ENCODE measurements around the gene SPATS2. TPM values are rescaled to one million over a fixed set of nuclear protein-coding genes. Genes with fewer than 3 reads are reported as not detected.

Gene SPATS2
- total and polyA plus RNA-seq, 10 of the 15 experiments (the other 5 are each of a cell fraction or from before 2014, with no cell fraction given), result 9.0 to 54.2 (median 27.5) TPM

DNA sequence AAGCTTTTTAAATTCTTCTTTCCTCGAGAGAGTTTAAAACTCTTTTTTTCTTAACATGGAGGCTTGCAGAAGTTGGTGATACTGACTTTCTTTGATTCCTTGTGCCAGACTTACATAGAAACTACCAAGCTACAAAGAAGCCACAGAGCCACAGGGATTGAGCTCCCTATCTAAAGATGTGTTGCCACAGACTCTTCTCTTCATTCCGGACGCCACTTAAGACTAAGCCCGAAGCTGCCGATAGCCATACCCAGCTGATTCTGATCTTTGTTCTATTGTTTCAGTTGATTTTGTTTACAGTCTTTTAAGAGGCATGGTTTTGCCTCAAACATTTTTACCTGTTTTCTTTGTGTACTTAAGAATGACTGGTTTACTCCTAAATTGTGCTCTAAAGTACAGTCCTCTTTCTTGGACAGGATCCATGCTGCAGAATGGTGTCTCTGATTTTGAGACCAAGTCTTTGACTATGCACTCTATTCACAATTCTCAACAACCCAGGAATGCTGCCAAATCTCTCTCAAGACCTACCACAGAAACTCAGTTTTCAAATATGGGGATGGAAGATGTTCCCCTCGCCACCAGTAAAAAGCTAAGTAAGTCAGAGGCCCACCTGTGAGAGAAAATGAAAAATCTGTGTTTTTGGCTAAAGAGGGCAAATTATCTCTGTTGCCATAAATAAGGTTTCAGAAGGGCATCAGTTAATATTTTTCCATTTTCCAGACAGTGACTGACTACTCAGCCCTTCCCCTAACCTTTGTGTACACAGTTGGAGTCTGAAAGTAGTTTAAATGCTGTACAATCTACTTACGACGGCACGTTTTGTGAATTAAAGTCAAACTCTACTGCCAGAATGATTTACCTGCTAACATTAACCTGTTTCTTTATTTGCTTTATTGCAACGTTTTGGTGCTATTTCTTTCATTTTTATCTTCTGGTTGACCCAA, 129.4 kb downstream of the SPATS2 start:
- in situ Hi-C loops (cut with MboI), result no loop called here

More for the DNA sequence above, 129.4 kb downstream of the SPATS2 start:
- H3K27ac ChIP-seq (ENCODE audit: control insufficient read depth, insufficient read depth), result no peak overlapping the region
- no peak overlapping the region for H3K4me2 ChIP-seq (ENCODE audit: control insufficient read depth, insufficient read depth)
- intact Hi-C loops (cut with micrococcal nuclease; ENCODE audit: unreplicated experiment), result no loop called here
- CTCF ChIA-PET, result interaction anchor here (0.6 to 4.4 kb wide), 10 partner anchors 11 to 687 kb away, joined by 3 to 26 read pairs (median 4); partner anchors contain the start of gene DNAJC22
- H3K79me2 ChIP-seq (ENCODE audit: control insufficient read depth, insufficient read depth, low read length), result no peaks in the 10 kb centered on the region
- peaks cover 7% of the 10 kb centered on the region; the same call in 1 of the 2 replicates for H3K4me1 ChIP-seq (ENCODE audit: control insufficient read depth, insufficient read depth, low read length)
- TF ChIP-seq MTA2 (IDR thresholded peaks at IDR 0.05; ENCODE audit: low read depth), result no peak
- TF ChIP-seq, protein P1, sequence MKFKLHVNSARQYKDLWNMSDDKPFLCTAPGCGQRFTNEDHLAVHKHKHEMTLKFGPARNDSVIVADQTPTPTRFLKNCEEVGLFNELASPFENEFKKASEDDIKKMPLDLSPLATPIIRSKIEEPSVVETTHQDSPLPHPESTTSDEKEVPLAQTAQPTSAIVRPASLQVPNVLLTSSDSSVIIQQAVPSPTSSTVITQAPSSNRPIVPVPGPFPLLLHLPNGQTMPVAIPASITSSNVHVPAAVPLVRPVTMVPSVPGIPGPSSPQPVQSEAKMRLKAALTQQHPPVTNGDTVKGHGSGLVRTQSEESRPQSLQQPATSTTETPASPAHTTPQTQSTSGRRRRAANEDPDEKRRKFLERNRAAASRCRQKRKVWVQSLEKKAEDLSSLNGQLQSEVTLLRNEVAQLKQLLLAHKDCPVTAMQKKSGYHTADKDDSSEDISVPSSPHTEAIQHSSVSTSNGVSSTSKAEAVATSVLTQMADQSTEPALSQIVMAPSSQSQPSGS (IDR thresholded peaks at IDR 0.05; ENCODE audit: low read length), result no peak
- H4K20me1 ChIP-seq (ENCODE audit: control insufficient read depth, insufficient read depth), result no peaks in the 10 kb centered on the region
- ATAC-seq (no peak), FAIRE-seq (no peak), DNase-seq (ENCODE audit: low read depth, low spot score) (no peak)
- RAD21 ChIA-PET (ENCODE audit: unreplicated experiment), result interaction anchor here (0.8 to 1.3 kb wide), 2 partner anchors 13 to 138 kb away, joined by 3 to 5 read pairs; no protein-coding TSS in a partner anchor
- H3K9me3 ChIP-seq (replicated peaks; ENCODE audit: control insufficient read depth, insufficient read depth, low read length), result no peaks in the 10 kb centered on the region
- SMC1A ChIA-PET (ENCODE audit: uncharacterized antibody, unreplicated experiment), result interaction anchor here (0.8 to 33.2 kb wide), 9 partner anchors 9 to 138 kb away, joined by 3 to 740 read pairs (median 4); partner anchors contain the start of gene SPATS2
- H3K9ac ChIP-seq (ENCODE audit: control insufficient read depth, insufficient read depth, low read length), result no peak overlapping the region
- H3K4me3 ChIP-seq, result no peak overlapping the region
- H3K36me3 ChIP-seq (ENCODE audit: control insufficient read depth in 2 of 2, insufficient read depth in 2 of 2, low read length in 1 of 2), result peaks cover 0 to 14% of the 10 kb centered on the region in 2 experiments
- no peaks in the 10 kb centered on the region for H3K27me3 ChIP-seq (replicated peaks in 1 of 2; ENCODE audit: control insufficient read depth in 2 of 2, insufficient read depth in 2 of 2, low read length in 1 of 2)
- POLR2A ChIA-PET, result no interaction called here
- BruUV-seq (replicated peaks), result no TSS peak
- WGBS (ENCODE audit: insufficient coverage, insufficient replicate concordance, low lambda C conversion rate, missing lambda C conversion rate), result 96% methylated on average over 10 of the region's 10 CpGs
- no peak overlapping the region for H2AFZ ChIP-seq (ENCODE audit: control insufficient read depth, low read depth, low read length)
